WI38 (cell line): ENCODE results near the gene ZNF662.

Experiments
- H3K4me3 ChIP-seq: 2 replicates; pipeline ENCODE4 v1.5.1; 2011; ENCODE audit warnings: low read depth, mild to moderate bottlenecking, control low read depth, low read length
- TF ChIP-seq, protein P1 (sequence below): IDR thresholded peaks from 2 replicates; pipeline ENCODE4 v1.5.1; 2012; ENCODE audit warnings: low read depth, mild to moderate bottlenecking, control low read depth, low read length

The ZNF662 gene

DNA sequence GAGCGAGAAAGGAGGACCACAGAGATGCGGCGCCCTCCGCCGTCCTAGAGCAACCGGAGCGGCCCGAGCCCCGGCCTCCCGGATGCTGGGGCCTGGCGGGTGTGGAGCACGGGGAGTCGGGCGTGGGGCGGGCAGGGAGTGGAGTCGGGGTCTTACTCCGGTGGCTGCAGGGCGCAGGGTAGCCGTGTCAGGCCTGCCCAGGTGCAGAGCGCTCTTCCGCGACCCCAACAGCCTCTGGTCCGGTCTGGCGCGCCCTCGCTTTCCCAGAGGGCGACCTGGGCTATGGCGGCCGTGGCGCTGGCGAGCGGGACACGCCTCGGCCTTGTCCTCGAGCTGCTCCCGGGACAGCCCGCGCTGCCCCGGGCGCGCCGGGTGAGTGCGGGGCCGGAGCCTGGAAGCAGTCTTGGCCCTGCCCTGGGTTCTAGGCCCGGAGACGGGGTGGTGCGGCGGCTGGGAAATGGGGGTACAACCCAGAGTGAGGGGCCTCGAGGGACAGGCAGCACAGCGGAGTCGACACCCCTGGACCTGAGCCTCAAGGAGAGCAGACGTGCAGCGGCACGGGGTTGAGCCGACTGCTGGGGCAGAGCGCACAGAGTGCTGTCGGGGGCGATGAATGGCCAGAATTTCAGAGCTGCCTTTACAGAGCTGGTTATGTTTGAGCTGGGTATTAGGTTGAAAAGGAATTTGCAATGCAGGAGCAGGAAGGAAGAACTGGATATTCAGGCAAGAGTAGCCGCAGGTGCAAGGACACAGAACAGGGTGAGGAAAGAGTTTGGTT lies at the start of gene ZNF662:
ZNF662 (plus strand) TSS at position 73 of the 778 bp plus-strand sequence. CDS start 1,973 bp downstream, outside the sequence.
- TF ChIP-seq, protein P1, sequence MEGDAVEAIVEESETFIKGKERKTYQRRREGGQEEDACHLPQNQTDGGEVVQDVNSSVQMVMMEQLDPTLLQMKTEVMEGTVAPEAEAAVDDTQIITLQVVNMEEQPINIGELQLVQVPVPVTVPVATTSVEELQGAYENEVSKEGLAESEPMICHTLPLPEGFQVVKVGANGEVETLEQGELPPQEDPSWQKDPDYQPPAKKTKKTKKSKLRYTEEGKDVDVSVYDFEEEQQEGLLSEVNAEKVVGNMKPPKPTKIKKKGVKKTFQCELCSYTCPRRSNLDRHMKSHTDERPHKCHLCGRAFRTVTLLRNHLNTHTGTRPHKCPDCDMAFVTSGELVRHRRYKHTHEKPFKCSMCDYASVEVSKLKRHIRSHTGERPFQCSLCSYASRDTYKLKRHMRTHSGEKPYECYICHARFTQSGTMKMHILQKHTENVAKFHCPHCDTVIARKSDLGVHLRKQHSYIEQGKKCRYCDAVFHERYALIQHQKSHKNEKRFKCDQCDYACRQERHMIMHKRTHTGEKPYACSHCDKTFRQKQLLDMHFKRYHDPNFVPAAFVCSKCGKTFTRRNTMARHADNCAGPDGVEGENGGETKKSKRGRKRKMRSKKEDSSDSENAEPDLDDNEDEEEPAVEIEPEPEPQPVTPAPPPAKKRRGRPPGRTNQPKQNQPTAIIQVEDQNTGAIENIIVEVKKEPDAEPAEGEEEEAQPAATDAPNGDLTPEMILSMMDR, result no peak
- H3K4me3 ChIP-seq, result peak within 1 kb of the TSS; percentile 17; the same call in 1 of the 2 replicates

- H3K4me3 ChIP-seq, result no peak overlapping the region
- TF ChIP-seq, protein P1, result no peak
These were observed 49.4 kb upstream of the ZNF662 start for GRCh38 chr3:42856544-42856943.

GRCh38 chr3:42864321-42864950 lies 41.5 kb upstream of the ZNF662 start:
- TF ChIP-seq, protein P1, result no peak
- H3K4me3 ChIP-seq, result no peak overlapping the region

DNA sequence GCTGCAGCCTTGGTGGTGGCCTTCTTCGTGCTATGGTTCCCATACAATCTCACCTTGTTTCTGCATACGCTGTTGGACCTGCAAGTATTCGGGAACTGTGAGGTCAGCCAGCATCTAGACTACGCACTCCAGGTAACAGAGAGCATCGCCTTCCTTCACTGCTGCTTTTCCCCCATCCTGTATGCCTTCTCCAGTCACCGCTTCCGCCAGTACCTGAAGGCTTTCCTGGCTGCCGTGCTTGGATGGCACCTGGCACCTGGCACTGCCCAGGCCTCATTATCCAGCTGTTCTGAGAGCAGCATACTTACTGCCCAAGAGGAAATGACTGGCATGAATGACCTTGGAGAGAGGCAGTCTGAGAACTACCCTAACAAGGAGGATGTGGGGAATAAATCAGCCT lies 40.7 kb upstream of the ZNF662 start:
- TF ChIP-seq, protein P1, result no peak
- H3K4me3 ChIP-seq, result no peak overlapping the region

DNA sequence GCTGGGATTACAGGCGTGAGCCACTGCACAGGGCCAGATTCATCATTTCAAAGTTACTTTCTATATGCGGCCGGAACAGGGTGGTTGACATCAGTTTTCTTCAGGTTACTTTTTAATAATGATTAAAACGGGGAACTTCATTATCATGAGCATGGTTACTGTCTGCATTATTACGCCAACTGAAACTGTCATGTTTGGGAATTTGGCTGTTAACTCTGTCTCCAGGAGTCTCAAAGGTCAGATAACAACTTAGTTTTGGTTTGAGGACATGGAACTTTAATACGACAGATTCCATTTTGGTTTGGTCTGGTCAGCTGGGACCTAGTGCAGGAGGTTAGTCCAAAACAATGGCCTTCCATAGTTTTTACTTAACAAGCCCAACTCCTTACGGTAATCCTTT lies 38.8 kb upstream of the ZNF662 start:
- TF ChIP-seq, protein P1, result no peak

GRCh38 chr3:42868841-42869240 lies 37.1 kb upstream of the ZNF662 start:
- no peak overlapping the region for H3K4me3 ChIP-seq
- TF ChIP-seq, protein P1, result no peak

More for the DNA sequence above, 38.8 kb upstream of the ZNF662 start:
- H3K4me3 ChIP-seq, result no peak overlapping the region

DNA sequence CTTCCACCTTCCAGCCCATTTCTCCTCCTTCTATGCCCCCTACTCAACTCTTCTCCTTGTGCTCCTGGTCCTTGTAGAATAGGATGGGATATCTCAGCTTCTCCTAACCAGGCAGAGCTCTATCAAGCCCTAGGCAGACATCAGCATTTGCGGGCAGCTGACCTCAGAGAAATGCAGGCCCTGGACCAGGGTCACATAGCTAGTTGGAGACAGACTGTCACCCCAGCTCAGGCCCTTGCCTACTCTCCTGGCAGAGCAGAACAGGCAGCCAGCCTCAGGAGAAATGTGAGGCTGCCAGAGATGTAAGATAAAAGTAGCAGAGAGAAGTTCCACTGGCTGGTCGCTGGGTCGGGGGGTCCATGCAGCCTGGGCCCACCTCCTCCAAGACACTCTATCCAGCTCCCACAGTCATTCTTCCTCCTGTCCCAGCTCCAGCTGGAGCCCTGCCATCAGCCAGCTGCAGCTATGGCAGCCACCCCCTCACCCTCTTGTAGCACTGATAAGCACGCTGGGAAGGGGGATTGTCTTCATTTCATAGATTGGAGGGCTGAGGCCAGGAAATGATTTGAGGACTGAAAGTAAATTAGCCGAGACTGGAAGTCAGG lies 34.2 kb upstream of the ZNF662 start:
- TF ChIP-seq, protein P1, result no peak
- H3K4me3 ChIP-seq, result no peak overlapping the region
